GM10266 (cell line): ENCODE measurements around the gene HRH4.

Experiments used
- DNase-seq: peaks from one replicate; pipeline ENCODE4 v3.0.0; 2012; ENCODE audit errors: extremely low spot score
- CTCF ChIP-seq: IDR thresholded peaks from 2 replicates; pipeline ENCODE4 v1.5.1; 2012; ENCODE audit warnings: mild to moderate bottlenecking, low read depth; ENCODE audit not compliant: control insufficient read depth, insufficient read depth; ENCODE audit errors: missing control alignments

HRH4 gene

GRCh38 chr18:24465486-24465885 is 5.0 kb downstream of the HRH4 start:
- no peak for TF ChIP-seq CTCF
- DNase-seq: no peak

GRCh38 chr18:24466771-24467170 is 6.3 kb downstream of the HRH4 start:
- no peak for DNase-seq
- TF ChIP-seq CTCF: no peak

GRCh38 chr18:24470022-24470618 is 9.7 kb downstream of the HRH4 start:
- DNase-seq: no peak
- TF ChIP-seq CTCF: no peak

- DNase-seq: no peak
Observed at GRCh38 chr18:24470805-24471204, 10.4 kb downstream of the HRH4 start.

GRCh38 chr18:24472591-24472990 is 12.2 kb downstream of the HRH4 start:
- TF ChIP-seq CTCF: no peak
- no peak for DNase-seq

More at GRCh38 chr18:24470805-24471204, 10.4 kb downstream of the HRH4 start:
- TF ChIP-seq CTCF: no peak

GRCh38 chr18:24474406-24474805 is 14.0 kb downstream of the HRH4 start:
- DNase-seq: no peak
- TF ChIP-seq CTCF: no peak

GRCh38 chr18:24475926-24476589 is 15.6 kb downstream of the HRH4 start:
- no peak for DNase-seq
- TF ChIP-seq CTCF: no peak
